Mucosa of rectum (tissue), 2 donors: Measurements from ENCODE around the gene DGKI.

ENCODE experiments used
- H3K27ac ChIP-seq, 2 donors: one replicate each; pipeline ENCODE4 v1.7.0; 2013; ENCODE audit warnings: inconsistent platforms in 2 of 2, low read depth in 2 of 2, low read length in 2 of 2
- H3K27me3 ChIP-seq, 2 donors: one replicate each; pipeline ENCODE4 v1.7.0; 2013; ENCODE audit warnings: low read length in 2 of 2; ENCODE audit not compliant: control insufficient read depth in 2 of 2, insufficient read depth in 2 of 2
- H3K36me3 ChIP-seq, 2 donors: one replicate each; pipeline ENCODE4 v1.7.0; 2013; ENCODE audit warnings: low read length in 2 of 2; ENCODE audit not compliant: control insufficient read depth in 2 of 2, insufficient read depth in 2 of 2
- H3K4me1 ChIP-seq, 2 donors: one replicate each; pipeline ENCODE4 v1.7.0; 2013; ENCODE audit warnings: low read length in 2 of 2, mild to moderate bottlenecking in 1 of 2; ENCODE audit not compliant: control insufficient read depth in 2 of 2, insufficient read depth in 2 of 2
- H3K4me3 ChIP-seq, 2 donors: one replicate each; pipeline ENCODE4 v1.7.0; 2013; ENCODE audit warnings: low read length in 2 of 2
- H3K9ac ChIP-seq, 2 donors: one replicate each; pipeline ENCODE4 v1.7.0; 2013; ENCODE audit warnings: low read length in 2 of 2, low read depth in 1 of 2, mild to moderate bottlenecking in 1 of 2
- H3K9me3 ChIP-seq, 2 donors: one replicate each; pipeline ENCODE4 v1.7.0; 2013; ENCODE audit warnings: low read length in 2 of 2; ENCODE audit not compliant: control insufficient read depth in 2 of 2
- donor health status: healthy.
- donor health status: Normal muscosa, but diverticular disease.

DGKI gene

DNA sequence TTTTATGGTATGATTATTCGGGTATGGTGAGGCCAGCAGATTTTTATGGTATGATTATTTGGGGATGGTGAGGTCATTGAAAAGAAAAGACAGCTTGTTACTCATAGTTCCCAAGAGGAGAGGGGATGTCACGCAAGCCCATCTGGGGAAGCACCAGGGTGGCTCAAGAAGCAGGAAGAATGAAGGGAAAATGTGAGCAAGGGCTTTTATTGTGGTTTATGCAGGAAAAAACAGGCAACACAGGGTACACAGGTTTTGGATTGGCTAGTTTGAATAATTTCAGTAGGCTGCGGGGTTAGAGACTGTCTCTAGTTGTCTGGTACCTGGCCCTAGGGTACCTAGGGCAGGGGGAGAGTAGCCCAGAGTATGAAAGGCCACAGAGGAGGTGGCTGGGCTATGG is 26.8 kb upstream of the DGKI start:
- Histone ChIP-seq H3K36me3 (peaks cover 20 to 22% of the 10 kb centered on the region in 2 donors), H3K9ac (no peak overlapping the region), H3K27me3 (no peaks in the 10 kb centered on the region), H3K4me3 (no peak overlapping the region), H3K4me1 (peaks cover 0 to 4% of the 10 kb centered on the region in 2 donors), H3K9me3 (no peaks in the 10 kb centered on the region), H3K27ac (no peak overlapping the region)

DNA sequence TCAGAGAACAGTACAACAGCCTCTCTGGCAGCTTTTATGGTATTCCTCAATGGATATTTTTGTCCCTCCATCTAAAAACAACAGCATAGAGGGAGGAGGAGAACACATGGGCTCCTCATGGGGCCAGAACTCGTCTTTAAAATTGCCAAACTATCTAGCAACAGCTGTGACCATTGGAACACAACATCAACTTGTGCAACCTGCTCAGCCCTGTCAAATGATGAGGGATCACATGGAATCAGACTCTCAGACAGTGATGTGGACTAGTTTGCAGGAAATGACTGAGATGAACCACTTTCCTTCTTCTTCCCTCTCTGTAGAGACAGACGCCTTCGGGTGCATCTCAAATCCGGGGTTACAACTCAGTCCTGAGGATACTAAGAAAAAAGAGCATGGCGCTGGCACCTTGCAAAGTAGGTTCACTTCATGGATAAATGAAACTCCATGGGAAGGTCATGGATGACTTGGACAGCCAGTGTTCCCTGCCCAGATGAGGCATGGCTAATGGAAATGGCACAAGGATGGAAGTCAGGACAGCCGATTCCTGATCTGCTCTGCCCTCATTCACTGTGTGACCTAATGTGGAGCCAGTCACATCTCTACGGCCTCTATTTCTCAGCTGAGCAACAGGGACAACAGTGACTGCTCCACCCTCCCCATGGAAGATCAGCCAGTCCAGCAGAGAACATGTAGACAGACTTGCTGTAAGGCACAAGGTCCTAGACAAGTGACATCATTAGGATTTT is 24.6 kb upstream of the DGKI start:
- Histone ChIP-seq H3K9me3 (no peaks in the 10 kb centered on the region), H3K27me3 (no peaks in the 10 kb centered on the region), H3K9ac (no peak overlapping the region), H3K36me3 (peaks cover 11 to 20% of the 10 kb centered on the region in 2 donors), H3K4me3 (no peak overlapping the region), H3K27ac (no peak overlapping the region), H3K4me1 (no peaks in the 10 kb centered on the region)

DNA sequence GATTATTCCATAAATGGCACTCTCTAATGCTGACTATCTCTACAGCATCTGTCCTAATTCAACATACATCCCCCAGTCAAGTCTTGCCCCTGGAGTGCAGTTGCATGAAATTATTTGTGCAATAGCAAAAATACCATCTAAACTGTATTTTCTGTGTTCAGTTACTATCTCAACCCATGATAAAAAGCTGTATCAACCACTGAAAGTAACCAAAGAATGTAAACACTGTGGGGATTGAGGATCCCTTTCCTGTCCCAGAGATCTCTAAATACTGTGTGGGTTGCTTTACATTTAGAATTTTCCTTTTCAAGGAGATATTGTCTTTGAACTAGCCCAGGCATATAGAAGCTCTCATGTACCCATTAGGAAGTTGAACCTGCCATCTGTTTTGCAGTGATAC is 23.9 kb upstream of the DGKI start:
- H3K9me3 ChIP-seq: no peaks in the 10 kb centered on the region
- H3K36me3 ChIP-seq: peaks cover 11 to 20% of the 10 kb centered on the region in 2 donors
- H3K27ac ChIP-seq: no peak overlapping the region

DNA sequence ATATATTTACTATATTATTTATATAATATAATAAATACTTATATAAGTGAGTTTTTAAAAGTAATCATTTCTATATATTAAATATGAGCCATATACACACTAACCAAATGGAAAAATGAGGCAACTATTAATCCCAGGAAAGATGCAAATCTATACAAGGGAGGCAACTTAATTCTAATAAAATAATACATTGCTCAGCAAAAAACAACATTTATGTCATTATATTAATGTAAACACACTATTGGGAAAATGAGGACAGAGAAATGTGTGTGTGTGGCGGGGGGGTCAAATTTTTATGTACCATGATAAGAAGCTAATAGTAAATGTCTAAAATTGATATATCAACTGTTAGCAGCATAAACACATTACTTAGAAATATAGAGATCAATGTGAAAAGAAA is 23.3 kb upstream of the DGKI start:
- H3K27ac ChIP-seq: no peak overlapping the region
- H3K27me3 ChIP-seq: no peaks in the 10 kb centered on the region
- H3K36me3 ChIP-seq: peaks cover 8 to 16% of the 10 kb centered on the region in 2 donors
- H3K9me3 ChIP-seq: no peaks in the 10 kb centered on the region
- H3K4me3 ChIP-seq: no peak overlapping the region
- H3K4me1 ChIP-seq: no peaks in the 10 kb centered on the region
- H3K9ac ChIP-seq: no peak overlapping the region

More for the DNA sequence above, 23.9 kb upstream of the DGKI start:
- H3K4me1 ChIP-seq: no peaks in the 10 kb centered on the region
- no peak overlapping the region for H3K4me3 ChIP-seq
- no peak overlapping the region for H3K9ac ChIP-seq
- H3K27me3 ChIP-seq: no peaks in the 10 kb centered on the region

DNA sequence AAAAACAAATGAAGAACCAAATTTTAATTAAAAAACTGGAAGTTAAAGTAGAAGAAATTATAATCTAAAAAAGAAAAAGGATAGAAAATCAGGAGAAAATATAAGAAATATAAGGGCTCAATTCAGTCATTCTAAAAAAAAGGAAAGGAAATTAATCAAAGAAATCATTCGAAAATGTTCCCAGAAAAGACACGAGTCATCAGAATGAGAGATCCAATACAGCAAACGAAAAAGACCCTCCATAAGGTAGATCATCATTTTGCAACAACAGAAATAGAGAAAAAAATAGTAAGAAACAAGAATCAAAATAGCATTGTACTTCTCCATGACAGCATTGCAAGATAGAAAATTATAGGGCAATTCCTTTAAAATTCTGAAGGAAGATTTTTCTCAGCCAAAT is 22.5 kb upstream of the DGKI start:
- Histone ChIP-seq H3K36me3 (peaks cover 8 to 15% of the 10 kb centered on the region in 2 donors), H3K4me1 (no peaks in the 10 kb centered on the region), H3K27ac (no peak overlapping the region), H3K9me3 (no peaks in the 10 kb centered on the region), H3K4me3 (no peak overlapping the region), H3K27me3 (no peaks in the 10 kb centered on the region), H3K9ac (no peak overlapping the region)

DNA sequence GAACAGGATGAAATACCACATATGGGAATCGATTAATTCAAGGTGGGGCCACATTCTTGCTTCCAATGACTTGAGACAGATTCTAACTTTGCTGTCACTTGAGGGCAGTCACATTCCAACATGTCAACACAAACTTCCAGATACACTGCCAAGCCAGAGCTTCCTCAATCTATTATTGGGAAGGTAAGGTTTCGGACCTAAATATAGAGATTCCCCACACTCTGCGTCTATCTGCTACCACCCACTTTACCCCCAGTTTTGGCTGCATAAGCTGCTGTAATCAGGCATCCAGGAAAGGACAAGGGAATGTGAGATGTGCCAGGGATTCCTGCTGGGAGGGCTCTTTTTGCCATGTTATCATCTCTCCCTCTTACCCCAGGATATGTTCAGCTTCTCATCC is 20.5 kb upstream of the DGKI start:
- H3K27ac ChIP-seq: no peak overlapping the region
- no peaks in the 10 kb centered on the region for H3K9me3 ChIP-seq
- no peak overlapping the region for H3K9ac ChIP-seq
- no peaks in the 10 kb centered on the region for H3K27me3 ChIP-seq
- peaks cover 9 to 10% of the 10 kb centered on the region in 2 donors for H3K36me3 ChIP-seq
- H3K4me1 ChIP-seq: no peaks in the 10 kb centered on the region
- no peak overlapping the region for H3K4me3 ChIP-seq

DNA sequence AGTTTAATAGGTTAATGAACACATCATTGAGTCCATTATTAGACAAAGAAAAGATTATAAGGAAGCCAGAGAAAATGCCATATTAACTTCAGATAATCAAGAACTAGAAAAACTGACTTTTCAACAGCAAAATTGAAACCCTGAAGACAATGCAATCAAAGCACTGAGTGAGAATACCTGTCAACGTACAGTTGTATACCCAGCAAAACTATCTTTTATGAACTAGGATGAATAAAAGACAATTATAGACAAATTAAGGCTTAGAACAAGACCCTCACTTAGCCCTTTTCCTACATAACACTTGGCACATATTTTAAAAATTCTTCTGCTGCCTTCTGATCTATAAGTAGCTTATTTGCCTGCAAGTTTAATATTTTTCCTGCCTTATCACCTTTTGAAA is 19.0 kb upstream of the DGKI start:
- no peak overlapping the region for H3K27ac ChIP-seq
- no peaks in the 10 kb centered on the region for H3K9me3 ChIP-seq
- peaks cover 6 to 10% of the 10 kb centered on the region in 2 donors for H3K36me3 ChIP-seq
- no peak overlapping the region for H3K4me3 ChIP-seq
- H3K9ac ChIP-seq: no peak overlapping the region
- no peaks in the 10 kb centered on the region for H3K27me3 ChIP-seq
- no peaks in the 10 kb centered on the region for H3K4me1 ChIP-seq

DNA sequence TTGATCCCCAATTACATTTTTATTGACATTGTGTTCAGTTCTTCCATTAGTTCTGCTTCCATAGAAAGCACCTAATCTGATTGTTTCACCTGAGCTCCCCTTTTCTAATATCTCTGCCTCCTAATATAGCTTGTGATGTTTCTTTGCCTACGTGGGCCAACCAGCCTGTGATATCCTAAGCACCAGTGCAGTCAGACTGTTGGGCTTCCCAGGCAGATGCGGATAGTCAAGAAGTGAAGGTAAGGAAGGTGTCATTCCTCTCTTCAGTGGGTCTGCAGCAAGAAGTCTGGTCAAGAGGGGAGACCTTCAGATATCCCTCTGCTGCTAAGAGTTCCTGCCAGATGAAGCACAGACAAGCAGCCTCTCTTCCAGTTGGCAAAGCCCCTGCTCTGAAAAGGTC is 16.2 kb upstream of the DGKI start:
- peaks cover 6 to 10% of the 10 kb centered on the region in 2 donors for H3K36me3 ChIP-seq
- no peak overlapping the region for H3K9ac ChIP-seq
- H3K9me3 ChIP-seq: no peaks in the 10 kb centered on the region
- no peak overlapping the region for H3K4me3 ChIP-seq
- no peak overlapping the region for H3K27ac ChIP-seq
- no peaks in the 10 kb centered on the region for H3K27me3 ChIP-seq
- no peaks in the 10 kb centered on the region for H3K4me1 ChIP-seq

DNA sequence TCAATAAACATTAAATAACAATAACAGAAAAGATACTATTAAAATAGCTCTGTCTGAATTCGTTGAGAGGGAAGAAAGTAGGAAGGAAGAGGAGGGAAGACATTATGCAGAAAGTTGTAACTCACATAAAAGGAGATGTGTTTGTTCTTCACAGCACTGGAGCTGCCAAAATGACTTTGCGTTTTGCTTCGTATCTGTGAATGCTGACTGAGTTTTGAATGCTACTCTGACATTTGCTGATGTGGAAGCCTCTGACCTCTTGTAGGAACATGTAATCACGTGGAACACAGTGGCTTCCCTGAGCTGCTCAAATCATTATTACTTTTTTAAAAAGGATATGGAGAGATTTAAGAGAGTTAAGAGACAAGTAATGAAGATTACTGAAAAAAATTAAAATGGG is 15.6 kb upstream of the DGKI start:
- no peak overlapping the region for H3K9ac ChIP-seq

DNA sequence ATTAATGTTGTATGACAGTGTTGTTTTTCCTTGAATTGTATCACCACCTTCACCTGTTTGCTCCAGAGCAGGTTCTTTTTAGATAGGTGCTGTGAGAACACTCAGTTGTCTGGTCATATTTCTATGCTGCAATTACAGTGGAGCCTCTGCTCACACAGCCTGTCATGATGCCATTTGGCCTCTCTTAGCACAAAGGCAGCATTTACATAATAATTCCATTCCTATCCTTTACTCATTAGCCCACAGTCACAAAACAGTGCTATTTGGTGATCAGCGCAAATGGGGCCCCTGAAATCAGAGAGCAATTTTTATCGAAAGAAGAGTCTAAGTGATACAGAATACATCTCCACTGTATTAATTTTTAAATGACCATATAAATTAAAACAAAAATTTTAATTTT is 13.8 kb upstream of the DGKI start:
- peaks cover 3 to 5% of the 10 kb centered on the region in 2 donors for H3K36me3 ChIP-seq
- H3K9ac ChIP-seq: no peak overlapping the region
- no peak overlapping the region for H3K27ac ChIP-seq
- H3K9me3 ChIP-seq: no peaks in the 10 kb centered on the region
- no peaks in the 10 kb centered on the region for H3K4me1 ChIP-seq
- H3K27me3 ChIP-seq: no peaks in the 10 kb centered on the region
- no peak overlapping the region for H3K4me3 ChIP-seq

More for the DNA sequence above, 15.6 kb upstream of the DGKI start:
- no peaks in the 10 kb centered on the region for H3K27me3 ChIP-seq
- no peaks in the 10 kb centered on the region for H3K4me1 ChIP-seq
- H3K36me3 ChIP-seq: peaks cover 5 to 9% of the 10 kb centered on the region in 2 donors
- H3K4me3 ChIP-seq: no peak overlapping the region
- no peak overlapping the region for H3K27ac ChIP-seq
- no peaks in the 10 kb centered on the region for H3K9me3 ChIP-seq
